Mesothelial cell of epicardium (in vitro differentiated cells): Measurements from ENCODE around the gene TMEM191C. TPM values are rescaled to one million over a fixed set of nuclear protein-coding genes. Genes with fewer than 3 reads are reported as not detected.
A peak's percentile ranks its signal among the peaks of the same experiment; 100 is the strongest.
"Not testable (repeated sequence)": the region's sequence is repeated elsewhere in the genome, so short reads cannot be mapped to it uniquely, and the experiment has no call there.

Experiments used
- DNase-seq, 2 experiments: peaks; one replicate each; pipeline ENCODE4 v3.0.0; 2021; ENCODE audit warnings: low spot score in 2 of 2; ENCODE audit not compliant: unreplicated experiment in 2 of 2
- H3K27ac Mint-ChIP-seq: 2 replicates; pipeline ENCODE4 v1.8.0; 2021; ENCODE audit warnings: mixed read lengths
- H3K27me3 Mint-ChIP-seq: 2 replicates; pipeline ENCODE4 v1.8.0; 2021; ENCODE audit warnings: low read depth, mixed read lengths
- H3K36me3 Mint-ChIP-seq: 2 replicates; pipeline ENCODE4 v1.8.0; 2021; ENCODE audit warnings: mixed read lengths
- H3K4me1 Mint-ChIP-seq: 2 replicates; pipeline ENCODE4 v1.8.0; 2021; ENCODE audit warnings: mixed read lengths
- H3K4me3 Mint-ChIP-seq: 2 replicates; pipeline ENCODE4 v1.8.0; 2021; ENCODE audit warnings: mild to moderate bottlenecking, moderate library complexity, mixed read lengths
- H3K9me3 Mint-ChIP-seq: 2 replicates; pipeline ENCODE4 v1.8.0; 2021; ENCODE audit warnings: mixed read lengths
- total RNA-seq: library from RNA; stranded (reverse); gene quantifications from 3 replicates; pipeline ENCODE4 v1.2.1, GENCODE V29; 2021

The TMEM191C gene
- total RNA-seq, 1 donor from 2014 or later = 4.2 TPM

DNA sequence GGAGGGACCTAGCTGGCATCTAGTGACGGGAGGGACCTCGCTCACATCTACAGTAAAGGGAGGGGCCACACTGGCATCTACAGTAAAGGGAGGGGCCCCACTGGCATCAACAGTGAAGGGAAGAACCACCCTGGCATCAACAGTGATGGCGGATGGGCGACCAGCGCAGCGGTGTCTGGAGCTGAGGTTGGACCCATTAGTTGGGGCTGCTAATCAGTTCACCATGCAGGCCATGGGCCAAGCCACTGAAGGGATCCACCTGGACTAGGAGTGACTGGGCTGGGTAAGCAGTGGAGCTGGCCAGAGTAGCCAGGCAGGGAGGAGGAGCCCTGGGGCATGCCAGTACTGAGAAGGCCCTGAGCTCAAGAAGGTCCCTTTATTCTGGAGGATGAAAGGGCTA lies 23.4 kb downstream of the TMEM191C start:
- not testable (repeated sequence) for H3K4me3 Mint-ChIP-seq, H3K9me3 Mint-ChIP-seq, H3K36me3 Mint-ChIP-seq, H3K4me1 Mint-ChIP-seq, H3K27me3 Mint-ChIP-seq, H3K27ac Mint-ChIP-seq, DNase-seq

DNA sequence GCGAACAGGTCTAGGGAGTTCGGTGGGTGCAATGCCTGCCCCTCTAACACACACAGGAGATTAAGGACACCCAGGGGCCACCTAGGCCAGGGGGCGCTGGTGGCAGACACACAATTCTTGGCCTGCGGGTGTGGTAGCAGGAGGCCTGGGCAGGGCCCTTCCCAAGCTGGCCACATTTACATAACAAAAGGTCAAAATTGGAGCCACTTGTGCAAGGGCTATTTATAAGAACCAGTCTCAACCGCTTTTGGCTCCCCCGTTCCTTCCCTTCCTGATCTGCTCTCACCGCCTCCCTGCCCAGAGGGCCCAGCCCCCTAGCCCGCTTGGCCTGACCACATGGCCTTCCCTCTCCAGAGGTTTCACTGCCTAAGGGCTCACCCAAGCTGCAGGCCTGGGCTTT lies 25.1 kb downstream of the TMEM191C start:
- not testable (repeated sequence) for H3K27me3 Mint-ChIP-seq, H3K27ac Mint-ChIP-seq

DNA sequence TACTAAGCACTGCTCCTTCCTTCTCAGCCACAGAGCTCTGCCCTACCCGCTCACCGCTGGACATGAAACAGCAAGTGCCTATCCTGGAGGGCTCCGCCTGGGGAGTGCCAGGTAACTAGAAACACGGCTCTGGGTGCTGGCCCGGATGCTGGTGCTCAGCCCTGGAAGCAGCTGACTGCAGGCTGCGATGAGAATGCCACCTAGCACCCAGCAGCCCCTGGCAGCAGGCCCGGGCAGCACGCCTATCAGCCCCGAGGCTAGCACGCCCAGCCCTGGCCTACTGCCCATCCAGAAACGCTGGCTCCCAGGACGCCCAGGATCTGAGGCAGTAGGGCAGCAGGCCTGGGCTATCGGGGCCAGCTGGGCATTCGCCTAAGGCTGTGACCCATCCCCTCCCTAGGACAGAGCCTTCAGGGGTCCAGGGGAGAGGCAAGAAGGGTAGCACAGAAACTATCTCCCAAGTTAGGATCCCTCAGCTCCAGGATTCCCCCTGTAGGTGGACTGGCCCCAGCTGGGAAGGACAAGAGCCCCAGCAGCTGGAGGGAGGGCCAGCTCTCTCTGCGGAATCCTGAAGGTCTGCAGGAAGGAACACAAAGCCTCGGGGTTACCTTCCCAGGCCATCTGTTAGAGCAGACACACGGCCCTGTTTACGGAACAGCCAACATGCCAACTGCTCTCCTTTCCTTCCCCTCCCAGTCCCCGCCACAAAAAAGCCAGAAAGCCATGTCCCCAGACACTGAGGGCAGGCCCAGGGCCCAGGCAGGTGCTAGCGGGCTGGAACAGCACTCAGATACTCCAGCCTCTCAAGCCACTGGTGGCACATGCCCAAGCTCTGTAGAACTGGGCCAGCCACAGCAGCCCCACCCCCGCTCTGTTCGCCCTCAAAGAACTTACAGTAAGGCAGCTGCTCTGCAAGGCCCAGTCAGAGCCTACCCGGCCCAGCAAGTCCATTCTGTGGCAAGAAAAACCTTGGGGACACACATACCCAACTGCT lies 26.9 kb downstream of the TMEM191C start:
- not testable (repeated sequence) for H3K9me3 Mint-ChIP-seq, H3K27ac Mint-ChIP-seq, H3K4me1 Mint-ChIP-seq, H3K36me3 Mint-ChIP-seq, DNase-seq, H3K4me3 Mint-ChIP-seq, H3K27me3 Mint-ChIP-seq

More for the DNA sequence above, 25.1 kb downstream of the TMEM191C start:
- DNase-seq, H3K4me3 Mint-ChIP-seq, H3K9me3 Mint-ChIP-seq, H3K4me1 Mint-ChIP-seq, H3K36me3 Mint-ChIP-seq: not testable (repeated sequence)

DNA sequence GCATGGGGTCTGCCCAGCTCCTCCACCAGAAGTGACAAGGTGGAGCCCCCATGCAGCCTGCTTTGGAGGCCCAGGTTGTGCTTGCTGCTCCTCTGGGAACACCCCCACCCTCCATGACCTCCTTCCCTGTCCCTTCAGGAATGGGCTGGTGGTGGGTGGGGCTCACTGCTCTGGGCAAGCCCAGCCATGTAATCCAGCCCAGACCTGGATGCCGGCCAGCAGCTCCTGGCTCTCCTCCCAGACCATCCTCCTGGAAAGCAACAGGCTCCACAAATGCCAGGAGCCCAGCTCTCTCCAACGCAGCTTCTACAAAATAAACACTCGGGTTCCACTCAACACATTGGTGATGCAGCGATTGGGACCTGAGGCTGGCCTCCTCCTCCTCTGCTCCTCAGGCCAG lies 30.8 kb downstream of the TMEM191C start:
- H3K36me3 Mint-ChIP-seq, H3K4me3 Mint-ChIP-seq, H3K4me1 Mint-ChIP-seq, H3K27me3 Mint-ChIP-seq, H3K9me3 Mint-ChIP-seq, DNase-seq, H3K27ac Mint-ChIP-seq: not testable (repeated sequence)

DNA sequence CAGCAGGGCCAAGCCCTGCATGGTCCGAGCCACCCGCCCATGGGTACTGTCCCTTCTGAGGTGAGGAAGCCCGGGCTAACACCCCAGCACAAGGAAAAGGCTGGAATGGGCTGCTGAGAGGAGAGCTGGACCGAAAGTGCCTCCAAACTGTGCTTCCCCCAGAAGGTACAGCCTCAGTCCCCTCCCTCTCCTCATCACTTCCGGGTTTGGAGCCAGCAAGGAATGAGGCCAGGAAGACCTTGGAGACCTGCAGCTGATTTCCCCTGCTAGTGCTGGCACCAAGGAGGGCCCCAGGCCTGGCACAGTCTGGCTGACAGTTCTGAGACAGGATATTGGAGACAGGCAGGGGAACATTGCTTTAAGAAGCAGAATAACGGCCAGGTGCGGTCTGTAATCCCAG lies 31.3 kb downstream of the TMEM191C start:
- not testable (repeated sequence) for H3K4me1 Mint-ChIP-seq, DNase-seq, H3K4me3 Mint-ChIP-seq, H3K27ac Mint-ChIP-seq, H3K36me3 Mint-ChIP-seq, H3K27me3 Mint-ChIP-seq, H3K9me3 Mint-ChIP-seq

DNA sequence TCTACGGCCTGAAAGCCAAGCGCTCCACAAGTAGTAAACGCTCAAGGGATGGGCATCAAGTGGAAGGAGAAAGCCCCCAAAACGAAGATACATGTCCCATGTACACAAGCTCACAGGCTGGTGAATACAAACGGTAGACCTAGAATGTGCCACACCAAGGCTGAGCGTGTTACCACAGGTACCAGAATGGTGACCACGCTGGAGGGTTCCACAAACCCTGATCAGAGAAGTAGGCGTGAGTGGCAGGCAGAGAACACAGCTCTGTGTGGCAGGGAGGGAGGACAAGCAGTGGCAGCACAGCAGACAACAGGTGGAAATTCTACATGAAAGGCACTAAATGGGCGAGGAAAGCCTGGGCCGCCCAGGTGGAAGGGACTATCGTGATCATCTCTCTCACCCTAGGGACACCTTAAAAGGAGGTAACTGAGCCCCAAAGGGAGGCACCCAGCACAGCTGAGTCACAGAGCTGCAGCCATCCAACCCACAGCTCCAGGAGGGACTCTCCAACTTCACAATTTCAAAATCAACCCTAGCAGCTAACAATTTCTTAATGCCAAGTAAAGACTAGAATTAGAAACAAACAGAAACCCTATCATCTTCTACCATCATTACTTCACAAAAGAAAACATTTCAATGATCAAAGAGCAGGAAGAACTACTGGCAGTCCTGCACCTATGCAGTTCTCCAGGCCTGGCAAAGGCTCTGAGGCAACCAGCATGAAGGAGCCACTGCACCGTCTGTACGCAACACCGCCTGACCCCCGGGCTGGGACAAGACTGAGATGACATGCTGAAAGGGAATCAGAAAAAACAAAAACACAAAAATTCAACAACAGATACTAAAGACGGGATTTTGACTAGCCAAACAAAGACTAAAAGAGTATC lies 32.7 kb downstream of the TMEM191C start:
- not testable (repeated sequence) for H3K36me3 Mint-ChIP-seq, H3K9me3 Mint-ChIP-seq

DNA sequence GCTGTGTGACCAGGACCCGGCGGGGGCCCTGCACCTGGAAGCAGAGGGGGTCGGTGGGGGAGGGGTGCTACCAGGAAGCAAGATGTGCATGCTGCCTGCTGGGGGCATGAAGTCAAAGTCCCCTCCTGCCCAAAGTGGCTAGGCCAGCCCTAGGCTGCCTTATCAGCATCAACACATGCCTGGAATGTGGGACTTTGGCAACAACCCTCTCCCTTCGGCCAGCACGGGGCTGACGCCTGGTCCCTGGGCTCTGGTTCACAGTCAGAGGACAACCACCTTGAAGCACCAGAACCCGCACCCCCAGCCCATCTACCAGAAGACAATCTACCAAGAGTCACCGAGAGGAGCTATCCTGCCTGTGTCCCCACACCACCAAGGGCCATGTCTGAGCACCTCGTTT lies 43.2 kb downstream of the TMEM191C start:
- not testable (repeated sequence) for DNase-seq

More for the DNA sequence above, 32.7 kb downstream of the TMEM191C start:
- not testable (repeated sequence) for DNase-seq, H3K27ac Mint-ChIP-seq, H3K4me1 Mint-ChIP-seq, H3K4me3 Mint-ChIP-seq, H3K27me3 Mint-ChIP-seq

DNA sequence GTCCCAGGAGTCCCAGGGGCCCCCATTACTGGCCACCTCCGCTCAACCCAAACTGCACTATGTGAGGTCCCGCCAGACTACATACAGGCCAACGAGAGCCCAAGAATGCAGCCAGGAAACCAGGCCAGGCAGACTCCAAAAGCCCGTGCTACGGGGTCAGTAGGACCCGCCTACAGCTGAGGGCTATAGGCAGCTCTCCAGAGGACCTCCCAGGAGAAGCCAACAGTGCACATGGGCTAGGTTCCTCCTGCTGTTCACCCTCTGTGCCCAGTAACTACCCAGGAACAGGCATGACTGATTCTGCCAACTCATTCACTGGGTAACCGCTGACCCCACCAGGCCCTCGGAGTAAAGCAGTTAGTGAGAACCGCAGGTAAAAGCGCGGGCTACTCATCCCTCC lies 44.8 kb downstream of the TMEM191C start:
- not testable (repeated sequence) for H3K27me3 Mint-ChIP-seq, H3K4me1 Mint-ChIP-seq, DNase-seq, H3K9me3 Mint-ChIP-seq, H3K36me3 Mint-ChIP-seq
- H3K27ac Mint-ChIP-seq = peak overlapping the region; percentile 53
- peak overlapping the region; percentile 4 for H3K4me3 Mint-ChIP-seq

More for the DNA sequence above, 43.2 kb downstream of the TMEM191C start:
- not testable (repeated sequence) for H3K27me3 Mint-ChIP-seq, H3K27ac Mint-ChIP-seq, H3K4me3 Mint-ChIP-seq, H3K9me3 Mint-ChIP-seq, H3K4me1 Mint-ChIP-seq, H3K36me3 Mint-ChIP-seq

DNA sequence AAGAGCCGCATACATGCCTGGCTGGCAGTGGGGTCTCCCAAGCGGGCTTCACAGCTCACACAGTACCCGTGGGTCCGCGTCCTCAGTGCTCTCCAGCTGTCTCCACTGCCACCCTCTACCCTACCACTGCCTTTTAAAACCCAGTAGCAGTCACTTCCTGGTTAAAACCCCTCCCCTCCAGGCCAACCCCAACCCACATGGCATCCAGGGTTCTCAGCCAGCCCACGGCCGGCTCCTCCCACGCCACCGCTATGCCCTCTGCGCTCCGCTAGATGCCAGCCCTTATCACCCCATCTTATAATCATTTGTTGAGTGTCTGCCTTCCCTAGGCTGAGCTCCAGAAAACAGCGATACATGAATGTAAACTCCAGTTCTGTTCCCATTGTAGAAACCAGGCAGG lies 46.9 kb downstream of the TMEM191C start:
- H3K4me3 Mint-ChIP-seq, H3K27ac Mint-ChIP-seq, H3K4me1 Mint-ChIP-seq, H3K36me3 Mint-ChIP-seq, DNase-seq, H3K27me3 Mint-ChIP-seq, H3K9me3 Mint-ChIP-seq: not testable (repeated sequence)

DNA sequence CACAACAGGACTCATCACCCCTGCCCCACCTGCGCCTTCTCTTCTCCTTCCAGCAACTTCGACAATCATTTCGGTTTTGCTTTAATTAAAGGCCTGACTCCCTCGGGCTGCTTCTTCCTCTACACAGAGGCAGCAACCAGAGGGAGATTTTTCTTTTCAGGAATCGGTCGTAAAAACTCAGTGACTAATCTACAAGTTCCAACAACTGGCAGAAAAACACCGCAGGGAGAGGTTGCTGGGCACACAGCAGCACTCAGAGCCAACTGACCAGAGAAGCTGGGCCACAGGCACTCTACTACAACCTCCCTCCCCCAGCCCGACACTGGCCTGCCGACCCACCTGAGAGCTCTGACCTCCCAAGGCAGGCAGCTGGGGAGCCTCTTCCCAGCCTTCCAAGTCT lies 48.0 kb downstream of the TMEM191C start:
- not testable (repeated sequence) for DNase-seq, H3K36me3 Mint-ChIP-seq, H3K27me3 Mint-ChIP-seq, H3K27ac Mint-ChIP-seq, H3K4me1 Mint-ChIP-seq, H3K9me3 Mint-ChIP-seq, H3K4me3 Mint-ChIP-seq

DNA sequence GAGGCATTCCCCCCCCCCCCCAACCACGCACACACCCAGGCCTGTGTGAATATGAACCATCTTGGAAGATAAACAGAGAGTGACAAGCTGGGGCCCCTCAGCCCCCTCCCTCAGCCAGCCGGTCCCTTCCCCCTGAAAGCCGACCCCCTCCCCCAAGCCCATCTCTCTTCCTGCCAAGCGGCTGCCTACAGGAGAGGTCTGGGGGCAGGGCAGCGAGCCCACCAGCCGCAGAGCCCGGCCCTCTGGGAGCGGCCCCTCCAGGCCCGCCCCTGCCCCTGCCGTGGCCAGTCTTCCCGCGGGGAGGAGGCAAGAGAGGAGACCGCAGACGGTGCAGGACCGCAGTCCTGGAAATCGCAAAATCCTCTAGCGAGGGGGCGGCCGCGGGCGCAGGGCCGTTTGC lies 49.3 kb downstream of the TMEM191C start:
- H3K27ac Mint-ChIP-seq, H3K4me3 Mint-ChIP-seq, H3K36me3 Mint-ChIP-seq, H3K9me3 Mint-ChIP-seq, DNase-seq, H3K27me3 Mint-ChIP-seq, H3K4me1 Mint-ChIP-seq: not testable (repeated sequence)

DNA sequence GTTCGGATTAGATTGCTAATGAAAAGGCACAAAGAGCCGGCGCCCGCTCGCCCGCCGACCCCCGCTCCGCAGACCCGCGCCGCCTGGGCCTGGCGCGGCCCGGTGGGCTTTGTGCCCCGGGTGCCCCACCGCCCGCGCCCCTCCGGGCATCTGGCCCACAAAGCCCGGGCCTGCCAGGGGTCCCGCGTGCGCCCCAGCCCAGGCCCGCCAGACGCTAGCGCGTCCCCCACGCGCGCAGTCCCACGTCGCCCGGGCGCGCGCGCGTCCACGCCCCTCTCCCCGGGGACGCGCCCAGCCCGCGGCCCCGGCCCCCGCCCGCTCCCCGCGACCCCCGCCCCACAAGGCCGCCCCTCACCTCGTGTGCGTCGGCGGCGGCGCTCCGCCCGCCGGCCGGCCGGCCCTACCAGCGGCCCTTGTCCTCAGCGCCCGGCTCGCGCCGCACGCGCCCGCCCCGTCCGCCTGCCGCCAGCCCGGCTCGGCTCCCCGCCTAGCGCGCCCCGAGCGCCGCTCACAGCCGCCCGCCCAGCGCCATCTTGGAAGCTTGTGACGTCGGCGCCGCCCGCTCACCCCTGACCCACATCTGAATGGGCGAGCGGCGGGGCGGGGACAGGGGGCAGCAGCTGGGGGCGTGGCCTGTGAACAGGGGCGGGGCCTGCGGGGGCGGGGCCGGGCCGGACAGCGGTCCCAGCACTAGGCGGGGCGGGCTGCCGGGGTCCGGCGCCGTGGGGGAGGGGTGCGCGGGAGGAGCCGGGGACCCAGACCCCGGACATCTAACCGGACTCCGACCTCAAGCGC lies 50.0 kb downstream of the TMEM191C start:
- not testable (repeated sequence) for H3K36me3 Mint-ChIP-seq, H3K4me3 Mint-ChIP-seq, H3K4me1 Mint-ChIP-seq, H3K27ac Mint-ChIP-seq, H3K27me3 Mint-ChIP-seq, H3K9me3 Mint-ChIP-seq, DNase-seq
